SKM-1 (cell line): ENCODE data around the gene ZDHHC9.

Experiments used
- DNase-seq: peaks from one replicate; lab custom pipeline; 2025; ENCODE audit not compliant: unreplicated experiment; lab: John Stamatoyannopoulos, UW

ZDHHC9 gene

GRCh38 chrX:129768586-129769466 lies 74.9 kb downstream of the ZDHHC9 start:
- no peak for DNase-seq

- DNase-seq: no peak
Observed at GRCh38 chrX:129768186-129768585, 75.5 kb downstream of the ZDHHC9 start.

GRCh38 chrX:129763666-129764065 lies 80.0 kb downstream of the ZDHHC9 start:
- no peak for DNase-seq

DNA sequence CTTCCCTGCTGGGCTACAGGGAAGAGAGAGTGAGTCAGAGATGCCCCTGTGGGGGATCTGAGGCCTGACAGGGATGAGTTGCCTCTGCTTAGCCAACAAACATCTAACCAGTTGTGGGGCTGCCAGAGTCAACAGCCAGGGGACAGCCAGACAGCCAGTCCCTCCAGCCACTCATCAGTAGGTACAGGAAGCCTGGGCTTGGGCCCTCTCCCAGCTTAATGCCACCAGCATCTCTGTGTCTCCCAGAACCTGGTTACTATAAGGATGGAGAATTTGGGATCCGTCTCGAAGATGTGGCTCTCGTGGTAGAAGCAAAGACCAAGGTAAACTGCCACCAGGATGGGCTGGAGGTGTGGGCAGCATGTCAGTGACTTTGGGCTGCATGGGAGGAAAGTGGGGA lies 81.2 kb downstream of the ZDHHC9 start:
- DNase-seq: no peak

- DNase-seq: no peak
Observed at GRCh38 chrX:129761596-129761995, 82.1 kb downstream of the ZDHHC9 start.

GRCh38 chrX:129760981-129761380 lies 82.7 kb downstream of the ZDHHC9 start:
- DNase-seq: no peak

GRCh38 chrX:129760155-129760554 lies 83.5 kb downstream of the ZDHHC9 start:
- no peak for DNase-seq

DNA sequence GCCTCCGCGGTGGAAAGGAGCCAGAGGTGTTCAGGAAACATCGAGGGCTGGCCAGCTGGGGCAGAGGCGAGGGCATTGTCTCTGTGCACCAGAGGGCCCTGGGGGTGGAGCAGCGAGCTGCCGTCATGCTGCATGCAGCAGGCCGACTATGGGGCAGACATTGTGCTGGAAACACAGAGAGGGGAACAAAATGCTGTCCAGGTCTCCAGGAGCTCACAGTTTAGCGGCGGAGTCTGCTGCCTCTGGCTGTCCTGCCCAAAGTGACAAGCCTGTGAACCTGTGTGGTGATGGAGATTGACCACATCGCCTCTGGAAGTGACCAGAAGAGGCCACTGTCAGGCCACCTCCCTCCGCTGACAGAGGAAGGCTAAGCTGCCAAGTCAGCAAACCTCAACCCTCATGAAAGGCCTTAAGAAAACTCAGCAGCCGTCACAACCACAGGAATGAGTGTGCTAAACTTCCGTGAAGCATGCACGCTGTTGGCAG lies 84.1 kb downstream of the ZDHHC9 start:
- DNase-seq: no peak

DNA sequence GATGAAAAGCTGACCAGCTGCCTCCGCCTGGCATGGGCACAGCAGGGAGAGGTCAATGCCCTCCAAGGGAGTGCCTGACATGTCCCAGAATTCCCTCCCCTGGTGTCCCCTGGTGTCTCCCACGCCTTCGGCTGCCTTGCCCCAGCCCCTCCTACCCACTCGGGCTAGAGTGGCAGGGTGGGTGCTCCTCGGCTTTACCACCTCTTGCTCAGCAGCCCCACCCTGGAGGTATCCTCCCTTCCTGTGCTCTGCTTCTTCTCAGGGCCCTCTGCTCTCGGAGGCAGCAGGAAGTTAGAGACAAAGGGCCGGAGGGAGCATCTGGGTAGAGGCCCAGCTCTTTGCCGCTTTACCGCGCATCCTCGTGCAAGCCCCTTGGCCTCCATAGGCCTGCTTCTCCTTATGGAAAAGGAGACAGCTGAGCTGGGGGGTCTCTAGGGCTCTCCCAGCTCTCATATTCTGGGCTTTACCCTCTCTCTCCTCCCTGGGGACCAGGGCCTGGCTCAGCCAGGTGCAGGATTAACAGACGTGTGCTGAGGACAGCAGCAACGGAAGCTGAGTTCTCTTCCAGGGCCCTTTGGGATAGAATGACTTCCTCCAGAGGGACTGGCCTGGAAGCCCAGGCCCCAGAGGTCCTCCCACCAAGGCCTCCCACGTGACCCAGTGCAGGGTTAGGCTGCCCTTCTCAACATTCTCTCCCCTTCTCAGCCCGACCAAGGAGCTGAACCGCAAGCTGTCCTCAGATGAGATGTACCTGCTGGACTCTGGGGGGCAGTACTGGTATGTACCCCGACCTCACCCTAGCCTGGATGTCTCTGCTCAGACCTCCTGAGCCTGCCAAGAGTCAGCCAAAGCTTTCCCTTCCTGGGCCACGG lies 87.7 kb downstream of the ZDHHC9 start:
- DNase-seq: no peak

DNA sequence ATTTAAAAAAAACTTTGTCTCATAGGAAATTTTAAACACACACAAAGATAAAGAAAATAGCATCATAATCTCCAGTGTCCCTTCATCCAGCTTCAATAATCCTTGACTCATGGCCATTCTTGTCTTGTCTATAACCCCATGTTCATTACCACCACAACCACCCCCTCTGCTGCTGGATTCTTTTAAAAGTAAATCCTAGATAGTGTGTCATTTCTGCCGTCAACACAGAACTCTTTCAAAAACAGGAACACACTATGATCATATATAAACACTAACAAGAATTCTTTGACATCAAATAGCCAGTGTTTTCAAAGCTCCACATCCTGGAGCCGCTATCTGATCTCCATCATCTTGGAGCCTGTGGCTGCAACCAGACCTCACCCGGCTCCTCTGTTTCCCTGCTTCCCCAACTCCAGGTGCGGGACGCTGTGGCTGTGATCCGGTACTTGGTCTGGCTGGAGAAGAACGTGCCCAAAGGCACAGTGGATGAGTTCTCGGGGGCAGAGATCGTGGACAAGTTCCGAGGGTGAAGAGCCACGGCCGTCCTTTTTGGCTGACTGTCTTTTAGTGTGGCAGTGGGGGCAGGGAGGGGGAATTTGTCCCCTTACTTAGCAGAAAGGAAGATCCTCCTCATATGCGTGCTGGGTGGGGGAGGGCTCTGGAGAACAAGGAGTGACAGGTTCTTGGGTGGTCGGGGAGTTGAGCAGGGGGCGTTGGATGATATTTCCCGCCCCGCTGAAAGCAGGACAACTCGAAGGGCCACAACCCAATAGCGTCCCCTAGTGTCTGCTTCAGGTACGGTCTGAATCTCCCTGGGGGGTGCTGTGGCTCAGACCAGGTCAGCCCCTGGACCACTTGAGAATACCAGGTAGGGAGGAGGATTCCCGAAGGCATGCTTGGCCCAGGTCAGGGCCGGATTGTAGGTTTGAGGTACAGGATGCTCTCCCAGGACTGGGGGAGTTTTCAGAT lies 89.3 kb downstream of the ZDHHC9 start:
- DNase-seq: no peak
